Left forelimb (tissue), 1 donor: ENCODE results near the gene CTCF.

Experiments
- DNase-seq: peaks from one replicate; pipeline ENCODE4 v3.0.0-alpha.2; 2018; ENCODE audit warnings: low spot score

The CTCF gene

DNA sequence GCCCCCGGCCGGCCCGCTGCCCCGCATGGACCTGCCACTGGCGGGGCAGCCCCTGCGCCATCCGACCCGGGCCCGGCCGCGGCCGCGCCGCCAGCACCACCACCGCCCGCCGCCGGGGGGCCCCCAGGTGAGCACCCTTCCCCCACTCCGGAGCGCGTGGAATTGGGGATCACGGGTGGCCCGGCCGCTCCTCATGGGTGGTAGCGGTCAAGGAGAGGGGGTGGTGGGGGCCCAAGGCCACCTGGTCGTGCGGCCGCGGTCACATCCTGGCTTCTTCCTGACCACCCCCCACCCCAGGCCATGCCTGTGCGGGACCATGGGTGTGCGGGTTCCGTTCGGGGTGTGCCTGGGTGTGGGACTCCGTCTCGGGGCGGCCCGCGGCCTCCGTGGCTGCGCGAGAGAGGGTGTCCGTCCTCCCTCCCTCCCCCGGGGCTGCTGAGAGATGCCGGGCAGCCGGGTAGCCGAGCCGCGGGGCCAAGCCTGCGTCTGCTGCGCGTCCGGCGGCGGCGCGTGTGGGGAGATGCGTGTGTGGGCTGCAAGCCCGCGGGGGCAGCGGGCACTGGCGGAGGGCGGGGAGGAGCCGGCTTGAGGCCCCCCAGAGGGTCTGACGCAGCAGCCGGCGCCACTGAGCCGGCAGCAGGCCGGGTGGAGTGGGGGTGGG is 90.9 kb downstream of the CTCF start:
- no peak for DNase-seq

DNA sequence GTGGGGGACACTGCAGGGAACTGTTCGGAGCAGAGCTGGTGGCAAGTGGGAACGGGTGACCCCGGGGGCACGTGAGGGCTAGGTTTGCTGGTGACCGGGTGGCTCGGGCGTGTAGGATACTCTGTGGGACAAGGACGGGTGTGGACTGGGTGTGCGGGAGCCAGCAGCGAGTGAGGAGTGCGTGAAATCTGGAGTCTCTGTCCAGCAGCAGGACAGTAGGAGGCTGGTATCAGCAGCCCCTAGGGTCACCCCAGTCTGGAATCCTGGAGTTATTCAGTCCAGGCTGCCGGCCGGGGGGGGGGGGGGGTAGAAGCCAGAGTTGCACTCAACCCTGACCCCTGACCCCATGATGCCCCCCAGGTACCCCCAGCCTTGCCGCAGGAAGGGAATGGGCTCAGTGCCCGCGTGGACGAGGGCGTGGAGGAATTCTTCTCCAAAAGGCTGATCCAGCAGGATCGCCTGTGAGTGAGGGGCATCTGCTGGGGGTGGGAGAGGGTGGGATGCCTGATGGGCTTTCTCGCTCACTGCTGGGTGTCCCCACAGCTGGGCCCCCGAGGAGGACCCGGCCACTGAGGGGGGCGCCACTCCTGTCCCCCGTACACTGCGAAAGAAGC is 91.6 kb downstream of the CTCF start:
- DNase-seq = no peak

DNA sequence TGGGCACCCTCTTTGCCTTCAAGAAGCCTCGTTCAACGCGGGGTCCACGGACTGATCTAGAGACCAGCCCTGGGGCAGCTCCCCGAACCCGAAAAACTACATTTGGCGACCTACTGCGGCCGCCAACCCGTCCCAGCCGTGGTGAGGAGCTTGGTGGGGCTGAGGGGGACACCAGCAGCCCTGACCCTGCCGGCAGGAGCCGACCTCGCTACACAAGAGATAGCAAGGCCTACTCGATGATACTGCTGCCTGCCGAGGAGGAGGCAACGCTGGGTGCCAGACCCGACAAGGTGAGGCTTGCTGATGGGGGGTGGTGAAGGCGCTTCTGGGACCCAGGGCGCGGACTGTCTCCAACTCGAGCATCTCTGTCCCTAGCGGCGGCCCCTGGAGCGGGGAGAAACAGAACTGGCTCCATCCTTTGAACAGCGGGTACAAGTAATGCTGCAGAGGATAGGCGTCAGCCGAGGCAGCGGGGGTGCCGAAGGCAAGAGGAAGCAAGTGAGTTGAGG is 92.1 kb downstream of the CTCF start:
- no peak for DNase-seq

- DNase-seq = no peak
These were observed 93.0 kb downstream of the CTCF start for GRCh38 chr16:67655363-67655762.

DNA sequence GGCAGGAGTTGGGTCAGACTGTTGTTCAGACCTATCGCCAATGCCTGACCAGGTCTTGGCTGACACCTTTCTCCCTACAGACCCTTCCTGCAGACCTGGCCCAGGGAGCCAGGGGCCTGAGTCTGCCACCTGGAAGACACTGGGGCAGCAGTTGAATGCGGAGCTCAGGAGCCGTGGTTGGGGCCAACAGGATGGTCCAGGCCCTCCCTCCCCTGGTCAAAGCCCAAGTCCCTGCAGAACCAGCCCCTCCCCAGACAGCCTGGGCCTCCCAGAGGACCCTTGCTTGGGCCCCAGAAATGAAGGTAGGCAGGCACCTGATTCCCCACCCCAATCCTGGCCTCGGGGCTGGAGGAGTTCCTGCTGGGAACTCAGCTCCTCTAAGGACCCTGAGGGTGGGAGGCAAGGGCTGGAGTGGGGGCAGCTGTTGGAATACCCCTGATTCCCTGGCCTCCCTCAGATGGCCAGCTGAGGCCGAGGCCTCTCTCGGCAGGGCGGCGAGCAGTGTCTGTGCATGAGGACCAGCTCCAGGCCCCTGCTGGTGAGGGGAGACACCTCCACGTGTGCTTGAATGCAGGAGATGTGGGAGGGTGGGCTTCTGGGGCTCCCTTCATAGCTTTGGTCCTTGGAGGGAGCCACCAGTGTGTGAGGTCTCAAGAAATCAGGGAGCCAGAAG is 94.2 kb downstream of the CTCF start:
- DNase-seq = no peak

DNA sequence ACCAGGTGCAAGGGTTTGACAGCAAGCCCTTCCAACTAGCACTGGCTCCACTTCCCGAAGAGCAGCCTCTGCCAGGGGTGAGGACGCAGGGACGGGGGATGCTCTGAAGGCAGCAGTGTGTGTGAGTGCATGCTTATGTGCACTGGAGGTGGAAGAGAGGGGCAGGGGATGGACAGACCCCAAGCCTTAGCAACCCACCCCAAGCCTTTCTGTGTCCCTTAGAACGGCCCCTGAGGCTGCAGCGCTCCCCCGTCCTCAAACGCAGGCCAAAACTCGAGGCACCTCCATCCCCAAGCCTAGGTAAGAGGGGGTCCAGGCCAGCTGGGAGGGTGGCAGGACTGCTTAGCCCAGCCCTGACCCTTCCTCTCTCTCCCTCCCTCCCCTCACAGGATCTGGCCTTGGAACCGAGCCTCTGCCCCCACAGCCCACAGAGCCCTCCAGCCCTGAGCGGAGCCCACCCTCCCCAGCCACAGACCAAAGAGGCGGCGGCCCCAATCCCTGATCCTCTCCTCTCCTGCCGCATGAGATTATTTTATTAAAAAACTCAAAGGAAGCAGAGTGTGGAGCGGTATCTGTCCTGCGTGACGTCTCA is 94.8 kb downstream of the CTCF start:
- no peak for DNase-seq

DNA sequence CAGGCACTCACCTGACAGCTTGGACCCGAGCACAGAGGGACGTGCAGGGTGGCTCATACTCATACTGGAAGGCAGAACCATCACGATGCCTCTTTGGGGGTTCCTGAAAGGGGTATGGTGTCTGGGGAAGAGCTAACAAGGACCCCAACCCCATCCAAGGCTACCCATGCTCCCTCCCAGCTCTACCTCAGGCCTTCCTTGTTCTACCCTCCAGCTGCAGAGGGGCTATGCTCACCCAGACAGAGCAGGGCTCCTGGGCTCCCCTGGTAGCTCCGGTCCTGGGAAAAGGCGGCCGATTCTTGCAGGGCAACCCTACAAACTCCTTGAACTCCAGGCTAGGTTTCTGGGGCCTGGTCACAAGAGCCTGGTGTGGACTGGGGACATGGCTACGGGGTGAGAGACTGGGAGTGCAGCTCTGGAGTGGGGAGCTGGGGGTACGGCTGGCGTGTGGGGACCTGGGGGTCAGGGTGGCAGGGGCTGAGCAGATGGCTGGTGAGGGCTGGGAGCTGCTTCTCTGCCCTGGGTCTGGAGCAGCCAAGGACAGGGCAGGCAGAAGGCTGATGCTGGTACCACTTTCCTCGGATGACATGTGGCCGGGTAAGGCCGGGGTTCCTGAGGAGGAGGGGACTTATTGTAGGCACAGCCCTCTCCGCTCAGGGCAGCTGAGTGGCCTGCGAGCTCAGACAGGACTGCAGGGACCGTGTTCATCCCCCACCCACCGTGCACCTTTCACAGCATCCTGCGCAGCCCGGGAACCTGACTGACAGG is 95.6 kb downstream of the CTCF start:
- no peak for DNase-seq

DNA sequence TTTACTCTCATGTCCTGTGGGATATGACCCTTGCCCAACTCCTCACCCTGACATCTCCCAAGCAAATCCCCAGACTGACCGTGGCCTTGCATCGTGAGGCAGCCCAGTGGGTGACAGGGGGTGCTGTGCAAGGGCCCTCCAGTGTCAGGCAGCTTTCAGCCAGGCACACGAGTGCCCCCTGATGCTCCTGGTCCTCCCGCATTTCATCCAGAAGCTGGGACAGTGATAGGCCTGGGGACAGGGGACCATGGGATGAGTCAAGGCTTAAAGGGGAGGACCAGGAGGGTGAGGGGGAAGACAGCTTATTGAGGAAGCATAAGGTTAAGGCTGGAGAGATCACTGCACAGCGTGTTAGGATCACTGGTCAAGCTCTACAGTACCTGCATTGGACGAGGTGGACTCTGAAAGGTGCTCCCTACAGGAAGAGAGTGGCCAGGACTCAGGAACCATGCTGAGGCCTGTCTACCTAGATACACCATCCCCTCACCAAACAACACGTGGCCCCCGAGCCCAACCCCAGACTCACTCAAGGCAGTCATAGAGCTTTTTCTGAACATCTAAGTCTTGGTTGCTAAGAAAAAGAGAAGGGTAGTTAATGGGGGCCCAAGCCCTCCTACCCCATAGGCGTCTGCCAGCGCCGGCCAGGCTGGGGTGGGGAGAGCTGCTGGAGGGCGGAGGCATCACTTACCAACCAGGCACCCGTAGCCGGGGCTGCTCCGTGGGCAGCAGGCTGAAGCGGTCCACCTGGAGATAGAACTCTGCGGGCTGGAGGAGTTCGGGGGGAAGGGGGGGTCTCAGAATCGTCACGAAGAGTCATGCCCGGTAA is 96.7 kb downstream of the CTCF start:
- no peak for DNase-seq

- DNase-seq = peak; percentile 96
These were observed 97.6 kb downstream of the CTCF start, which contains the start of gene ACD for GRCh38 chr16:67659675-67660563. Gene ACD (minus strand): TSS chr16:67660260. CDS start chr16:67660220, 40 bp downstream.

GRCh38 chr16:67660564-67661028 is 98.3 kb downstream of the CTCF start, which contains the start of gene PARD6A:
Gene PARD6A (plus strand): TSS chr16:67660960. CDS start chr16:67661039, 79 bp downstream.
- DNase-seq = peak; percentile 93

GRCh38 chr16:67661101-67661761 is 98.9 kb downstream of the CTCF start:
- DNase-seq = no peak

DNA sequence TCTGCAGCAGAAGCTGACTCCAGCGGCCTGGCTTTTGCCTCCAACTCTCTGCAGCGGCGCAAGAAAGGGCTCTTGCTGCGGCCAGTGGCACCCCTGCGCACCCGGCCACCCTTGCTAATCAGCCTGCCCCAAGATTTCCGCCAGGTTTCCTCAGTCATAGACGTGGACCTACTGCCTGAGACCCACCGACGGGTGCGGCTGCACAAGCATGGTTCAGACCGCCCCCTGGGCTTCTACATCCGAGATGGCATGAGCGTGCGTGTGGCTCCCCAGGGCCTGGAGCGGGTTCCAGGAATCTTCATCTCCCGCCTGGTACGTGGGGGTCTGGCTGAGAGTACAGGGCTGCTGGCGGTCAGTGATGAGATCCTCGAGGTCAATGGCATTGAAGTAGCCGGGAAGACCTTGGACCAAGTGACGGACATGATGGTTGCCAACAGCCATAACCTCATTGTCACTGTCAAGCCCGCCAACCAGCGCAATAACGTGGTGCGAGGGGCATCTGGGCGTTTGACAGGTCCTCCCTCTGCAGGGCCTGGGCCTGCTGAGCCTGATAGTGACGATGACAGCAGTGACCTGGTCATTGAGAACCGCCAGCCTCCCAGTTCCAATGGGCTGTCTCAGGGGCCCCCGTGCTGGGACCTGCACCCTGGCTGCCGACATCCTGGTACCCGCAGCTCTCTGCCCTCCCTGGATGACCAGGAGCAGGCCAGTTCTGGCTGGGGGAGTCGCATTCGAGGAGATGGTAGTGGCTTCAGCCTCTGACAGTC is 99.7 kb downstream of the CTCF start:
- DNase-seq = no peak

GRCh38 chr16:67662653-67663010 is 100.3 kb downstream of the CTCF start:
- DNase-seq = no peak

DNA sequence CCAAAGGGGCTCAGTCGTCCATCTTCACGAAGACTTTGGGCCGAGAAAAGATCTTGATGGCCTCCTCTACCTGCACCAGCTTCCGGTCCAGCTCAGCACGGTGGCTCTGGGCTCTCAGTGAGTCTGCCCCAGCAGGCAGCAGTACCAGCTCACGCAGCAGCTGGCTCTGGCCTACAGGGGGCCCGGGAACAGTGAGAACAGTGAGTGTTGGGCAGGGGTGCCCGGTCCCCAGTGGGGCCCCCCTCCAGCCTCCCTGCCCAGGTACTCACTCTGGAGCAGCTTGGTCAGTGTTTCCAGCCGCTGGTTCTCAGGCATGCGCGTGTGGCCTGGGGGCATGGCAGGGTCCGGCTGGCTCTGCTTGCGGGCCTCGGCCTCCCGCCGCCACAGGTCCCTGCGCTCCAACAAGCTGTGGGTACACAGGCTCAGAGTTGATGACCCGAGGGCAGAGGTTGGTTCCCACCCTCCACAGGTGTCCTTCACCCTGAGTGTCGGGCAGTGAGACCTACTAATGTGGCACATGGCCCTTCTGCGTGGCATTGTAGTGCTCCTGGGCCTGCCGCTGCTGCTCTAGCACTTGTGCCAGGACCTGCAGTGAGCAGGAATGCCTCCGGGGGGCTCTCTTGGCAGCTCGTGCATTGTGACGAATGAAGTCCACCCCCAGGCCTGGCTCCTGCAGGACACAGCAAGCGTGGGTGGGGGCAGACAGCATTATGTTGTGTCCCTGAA is 101.0 kb downstream of the CTCF start:
- DNase-seq = no peak

DNA sequence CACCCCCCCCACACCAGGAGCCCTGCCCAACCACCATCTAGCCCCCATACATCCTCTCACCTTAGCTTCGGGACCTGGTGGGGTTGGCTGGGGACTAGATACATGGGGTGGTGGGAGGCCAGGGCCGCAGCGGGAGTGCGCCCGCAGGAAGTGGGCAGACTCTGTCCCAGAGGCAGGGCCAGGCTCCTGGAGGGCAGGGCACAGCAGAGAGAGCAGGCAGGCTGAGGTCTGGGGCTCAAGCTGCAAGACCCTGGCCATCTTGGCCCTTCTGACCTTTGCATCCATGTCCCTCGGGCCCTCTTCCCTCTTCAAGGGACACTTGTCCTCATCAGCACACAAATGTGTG is 101.5 kb downstream of the CTCF start:
- DNase-seq = no peak

DNA sequence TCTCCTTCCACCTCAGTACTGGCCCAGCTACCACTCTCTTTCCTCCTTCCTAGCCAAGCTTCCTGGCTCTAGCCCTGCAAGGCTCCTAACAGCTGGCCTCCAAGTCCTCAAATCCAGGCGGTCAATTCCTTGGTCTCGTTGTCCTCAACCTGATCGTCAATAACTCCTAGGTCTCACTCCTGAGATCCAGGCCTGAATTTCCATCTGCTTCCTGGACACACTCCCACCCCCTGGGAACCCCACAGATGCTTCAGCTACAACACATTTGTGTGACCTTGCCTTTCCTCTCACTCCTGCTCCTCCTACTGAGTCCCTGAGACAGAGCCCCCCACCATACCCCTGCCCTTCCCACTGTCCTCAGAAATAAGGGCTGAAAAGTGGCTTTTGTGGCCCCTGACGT is 101.9 kb downstream of the CTCF start:
- DNase-seq = no peak

- no peak for DNase-seq
These were observed 102.5 kb downstream of the CTCF start for GRCh38 chr16:67664871-67665270.

DNA sequence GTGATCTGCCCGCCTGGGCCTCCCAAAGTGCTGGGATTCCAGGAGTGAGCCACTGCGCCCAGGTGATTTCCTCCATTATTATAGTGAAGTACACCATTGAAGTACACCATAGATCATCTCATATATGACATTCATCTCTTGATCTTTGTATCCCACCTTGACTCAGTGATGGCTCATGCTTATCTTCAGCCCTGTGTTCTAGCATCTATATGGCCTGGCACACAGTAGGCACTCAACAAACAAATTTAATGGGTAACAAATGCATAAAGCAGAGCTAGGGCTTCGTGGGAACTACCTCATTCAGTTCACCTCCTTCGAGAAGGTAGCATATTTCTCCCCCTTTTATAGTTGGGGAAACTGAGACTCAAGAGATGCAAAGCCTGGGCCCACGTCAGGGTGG is 103.3 kb downstream of the CTCF start:
- no peak for DNase-seq
